K562 (cell line): ENCODE results near the gene PHPT1. TPM values are rescaled to one million over a fixed set of nuclear protein-coding genes. Genes with fewer than 3 reads are reported as not detected.
A peak's percentile ranks its signal among the peaks of the same experiment; 100 is the strongest.

ENCODE experiments used
- AFF4 ChIP-seq: sonication (generic); formaldehyde crosslinking; IDR thresholded peaks from 2 replicates; pipeline ENCODE4 v1.8.0; 2023; ENCODE audit warnings: mild to moderate bottlenecking, missing genetic modification reagents
- CEBPB ChIP-seq: fragments of 450-650 bp; IDR thresholded peaks from 2 replicates; pipeline ENCODE4 v1.6.1; 2016; ENCODE audit warnings: missing genetic modification characterization, missing compliant biosample characterization
- FOXJ2 ChIP-seq: fragments of 200-800 bp; sonication (Bioruptor generic); IDR thresholded peaks from 2 replicates; pipeline ENCODE4 v1.6.1; 2016; ENCODE audit warnings: missing genetic modification characterization, missing compliant biosample characterization
- JUND ChIP-seq, 2 experiments: IDR thresholded peaks; 2 replicates in 1 of 2; 3 replicates in 1 of 2; pipeline ENCODE4 v1.6.1; 2011; ENCODE audit warnings: borderline replicate concordance in 2 of 2, low read depth in 2 of 2, low read length in 2 of 2, improper control_type of control experiment in 1 of 2, missing biosample characterization in 1 of 2, missing genetic modification characterization in 1 of 2, missing genetic modification reagents in 1 of 2
- KDM2B ChIP-seq: fragments of 250-450 bp; sonication (Bioruptor Pico); IDR thresholded peaks from 2 replicates; pipeline ENCODE4 v1.8.0; 2021; ENCODE audit warnings: mild to moderate bottlenecking, moderate library complexity
- L3MBTL2 ChIP-seq: fragments of 450-650 bp; IDR thresholded peaks from 2 replicates; pipeline ENCODE4 v1.6.1; 2016; ENCODE audit warnings: mild to moderate bottlenecking, moderate library complexity
- MLX ChIP-seq, 2 experiments: fragments of 450-650 bp in 1 of 2; sonication (generic) in 1 of 2; formaldehyde crosslinking; conservative IDR thresholded peaks; 2 replicates each; pipeline versions ENCODE4 v1.4.0 to v1.8.1; 2020 to 2022; ENCODE audit warnings: mild to moderate bottlenecking in 1 of 2, missing genetic modification reagents in 1 of 2
- NFIC ChIP-seq: fragments of 450-650 bp; IDR thresholded peaks from 2 replicates; pipeline ENCODE4 v1.6.1; 2017; ENCODE audit warnings: mild to moderate bottlenecking, inconsistent platforms
- OTX1 ChIP-seq: fragments of 450-650 bp; formaldehyde crosslinking; IDR thresholded peaks from 2 replicates; pipeline ENCODE4 v1.4.0; 2022; ENCODE audit warnings: mild to moderate bottlenecking
- PHF8 ChIP-seq: fragments of 200-600 bp; sonication (generic); IDR thresholded peaks from 2 replicates; pipeline ENCODE4 v1.6.1; 2012; ENCODE audit warnings: mixed run types, mild to moderate bottlenecking, inconsistent platforms, low read length, moderate library complexity, borderline replicate concordance
- PTBP1 ChIP-seq: fragments of 200-400 bp; formaldehyde crosslinking; IDR thresholded peaks from 2 replicates; pipeline ENCODE4 v1.6.1; 2017; ENCODE audit warnings: low read depth, low read length
- SIRT6 ChIP-seq: IDR thresholded peaks from one replicate; pipeline ENCODE4 v1.6.1; 2012; ENCODE audit warnings: low read depth, mild to moderate bottlenecking, control low read depth, inconsistent platforms, low read length, moderate library complexity
- TFE3 ChIP-seq: fragments of 450-650 bp; formaldehyde crosslinking; IDR thresholded peaks from 2 replicates; pipeline ENCODE4 v1.4.0; 2020; ENCODE audit warnings: mild to moderate bottlenecking, mixed read lengths
- ZBTB7A ChIP-seq: IDR thresholded peaks from 2 replicates; pipeline ENCODE4 v1.6.1; 2011; ENCODE audit warnings: low read depth, mild to moderate bottlenecking, low read length, moderate library complexity, borderline replicate concordance; ENCODE audit not compliant: control insufficient read depth
- ZHX1 ChIP-seq: fragments of 150-350 bp; conservative IDR thresholded peaks from 2 replicates; pipeline ENCODE4 v1.6.1; 2014; ENCODE audit warnings: low read length
- ZNF253 ChIP-seq: fragments of 250-450 bp; sonication (Bioruptor Pico); conservative IDR thresholded peaks from 2 replicates; pipeline ENCODE4 v1.6.1; 2021; ENCODE audit warnings: mild to moderate bottlenecking
- ZNF263 ChIP-seq: sonication (generic); formaldehyde crosslinking; IDR thresholded peaks from 2 replicates; pipeline ENCODE4 v1.8.0; 2022; ENCODE audit warnings: mild to moderate bottlenecking, missing genetic modification reagents, borderline replicate concordance
- ZNF384 ChIP-seq: IDR thresholded peaks from 2 replicates; pipeline ENCODE4 v1.6.1; 2012; ENCODE audit warnings: low read depth, low read length, improper control_type of control experiment
- ZNF830 ChIP-seq: fragments of 250-450 bp; sonication (Bioruptor Pico); IDR thresholded peaks from 2 replicates; pipeline ENCODE4 v1.5.0; 2021; ENCODE audit warnings: mild to moderate bottlenecking
- polyA plus RNA-seq, 8 experiments: library from polyadenylated mRNA; depleted of rRNA in 4 of 8; stranded (reverse) in 5 of 8; unstranded in 3 of 8; fragments of >200 nt; fragmentation: Nextera tagmentation in 2 of 8; fragmentation: Illumina TruSeq in 1 of 8; extraction: Ambion mirVana in 2 of 8; extraction: Trizol in 1 of 8; gene quantifications; 2 replicates each; pipeline versions ENCODE4 v1.2.1 to v1.2.3, GENCODE V29; 2011 to 2014; ENCODE audit warnings: inconsistent platforms in 1 of 8, missing spikeins in 1 of 8
- total RNA-seq, 7 experiments: library from RNA; depleted of rRNA in 6 of 7; stranded (reverse); fragments of >200 nt in 6 of 7; fragmentation: Illumina TruSeq in 2 of 7; extraction: Trizol in 2 of 7; gene quantifications; 2 replicates each; pipeline versions ENCODE4 v1.2.1 to v1.2.3, GENCODE V29; 2011 to 2021; ENCODE audit warnings: low replicate concordance in 1 of 7

Gene PHPT1
- total and polyA plus RNA-seq, 9 of the 15 experiments (the other 6 are each of a cell fraction or from before 2014, with no cell fraction given), result 20.9 to 166 (median 129) TPM

- TF ChIP-seq TFE3 (CRISPR knock-in tag) (no peak), ZNF263 (CRISPR knock-in tag) (no peak), ZNF384 (no peak), KDM2B (CRISPR knock-in tag) (peak; percentile 69), SIRT6 (no peak), JUND (IDR thresholded peaks at IDR 0.05; ENCODE audit: borderline replicate concordance, low read depth, low read length) (0 out of 2 replicates have a peak, but pooled peaks have one; percentile 13), JUND (tag; IDR thresholded peaks at IDR 0.05; ENCODE audit: borderline replicate concordance, low read depth, low read length) (no peak), MLX (CRISPR knock-in tag; conservative IDR thresholded peaks at IDR 0.05) (no peak), OTX1 (no peak), NFIC (no peak), CEBPB (no peak), ZNF253 (CRISPR knock-in tag) (no peak), FOXJ2 (tag) (no peak), PTBP1 (no peak), AFF4 (CRISPR knock-in tag) (no peak), L3MBTL2 (peak; percentile 82), ZBTB7A (peak; percentile 55; the same call in 1 of the 2 replicates), ZHX1 (0 out of 2 replicates have a peak, but pooled peaks have one; percentile 51), ZNF830 (no peak), PHF8 (peak; percentile 80; the same call in 1 of the 2 replicates)
These were observed 36.9 kb downstream of the PHPT1 start, which contains the start of gene TRAF2 (continued) for GRCh38 chr9:136885950-136886578.
